Spleen (tissue), 11 donors: ENCODE measurements around the gene CFAP119. TPM values are rescaled to one million over a fixed set of nuclear protein-coding genes. Genes with fewer than 3 reads are reported as not detected.

Source experiments
- DNase-seq: peaks from one replicate; pipeline ENCODE4 v3.0.0-alpha.2; 2020
- H3K27ac ChIP-seq, 8 donors: fragments of 200-600 bp; sonication (generic) in 7 of 8; 1 replicate in 4 of 8; 2 replicates in 4 of 8; pipeline versions ENCODE4 v1.5.0 to v1.8.0; 2016 to 2021; ENCODE audit warnings: inconsistent platforms in 4 of 8, mild to moderate bottlenecking in 4 of 8, moderate library complexity in 1 of 8
- H3K27me3 ChIP-seq, 7 donors: fragments of 200-600 bp; sonication (generic) in 6 of 7; replicated peaks in 1 of 7; 1 replicate in 4 of 7; 2 replicates in 3 of 7; pipeline versions ENCODE4 v1.5.0 to v1.8.0; 2016 to 2021; ENCODE audit warnings: inconsistent platforms in 3 of 7, mild to moderate bottlenecking in 1 of 7
- H3K36me3 ChIP-seq, 6 donors: fragments of 200-600 bp; sonication (generic) in 5 of 6; 1 replicate in 4 of 6; 2 replicates in 2 of 6; pipeline versions ENCODE4 v1.5.0 to v1.8.0; 2016 to 2021; ENCODE audit warnings: inconsistent platforms in 2 of 6
- H3K4me1 ChIP-seq, 6 donors: fragments of 200-600 bp; sonication (generic) in 5 of 6; 1 replicate in 3 of 6; 2 replicates in 3 of 6; pipeline versions ENCODE4 v1.5.0 to v1.8.0; 2016 to 2021; ENCODE audit warnings: inconsistent platforms in 3 of 6
- H3K4me3 ChIP-seq, 8 donors: fragments of 200-600 bp; sonication (generic) in 7 of 8; 1 replicate in 4 of 8; 2 replicates in 4 of 8; pipeline versions ENCODE4 v1.5.0 to v1.8.0; 2016 to 2021; ENCODE audit warnings: inconsistent platforms in 4 of 8, mild to moderate bottlenecking in 4 of 8, moderate library complexity in 2 of 8
- H3K9me3 ChIP-seq, 8 donors: fragments of 200-600 bp; sonication (generic) in 7 of 8; 1 replicate in 4 of 8; 2 replicates in 4 of 8; pipeline versions ENCODE4 v1.5.0 to v1.8.0; 2016 to 2021; ENCODE audit warnings: inconsistent platforms in 4 of 8
- POLR2A ChIP-seq, 3 donors: fragments of 450-650 bp; IDR thresholded peaks; one replicate each; pipeline ENCODE4 v1.5.1; 2017; ENCODE audit warnings: antibody characterized with exemption in 3 of 3, mild to moderate bottlenecking in 1 of 3
- POLR2AphosphoS5 ChIP-seq, 3 donors: sonication (generic); formaldehyde crosslinking; IDR thresholded peaks; one replicate each; pipeline ENCODE4 v1.5.1; 2017; ENCODE audit warnings: antibody characterized with exemption in 3 of 3
- WGBS, 5 donors: extraction: QIAGEN DNeasy Blood & Tissue Kit in 3 of 5; methylation state at CpG; one replicate each; pipeline versions ENCODE4 v1.1.5 to v1.1.7; 2013 to 2018; 5-methylcytosine and 5-hydroxymethylcytosine counted together
- intact Hi-C: fragments of 100-400 bp; cut with DNase I; formaldehyde crosslinking; loops from one replicate; pipeline ENCODE4 v1.15.0; 2023; ENCODE audit warnings: low total_unique reads
- polyA plus RNA-seq, 3 donors: library from polyadenylated mRNA; stranded (reverse); fragments of 200-250 nt; gene quantifications; one replicate each; pipeline ENCODE4 v1.2.1, GENCODE V29; 2013
- total RNA-seq, 7 donors: library from RNA; depleted of rRNA in 3 of 7; stranded (reverse); fragments of >200 nt in 3 of 7; fragmentation: NEBNext Ultra II Directional in 4 of 7; extraction: Animal tissue kit (Norgen Biotek cat#: 25700) in 4 of 7; gene quantifications; one replicate each; pipeline versions ENCODE4 v1.1.0 to v1.2.1, GENCODE V29; 2016 to 2021
- TF ChIP-seq, protein P1 (sequence below), 11 experiments: fragments of 200-600 bp in 7 of 11; fragments of 450-650 bp in 4 of 11; sonication (generic) in 4 of 11; IDR thresholded peaks in 8 of 11; conservative IDR thresholded peaks in 3 of 11; 1 replicate in 7 of 11; 2 replicates in 4 of 11; pipeline versions ENCODE4 v1.4.0 to v1.8.0; 2016 to 2021; ENCODE audit warnings: antibody characterized with exemption in 11 of 11, inconsistent platforms in 4 of 11, mild to moderate bottlenecking in 1 of 11
- donor health status: healthy with polysubstance abuse.
- donor health status: DM: no; HTN: no; CAD: no; lungs with moderate emphysema.
- donor health status: DM: no; HTN: no; CAD: no.
- donor health status: Bipolar disorder and iron deficiency.
- donor health status: healthy.
- donor health status: DM: no; HTN: no; CAD: no.
- donor health status: DM: yes; HTN: yes; CAD: no.

The CFAP119 gene
- total and polyA plus RNA-seq, 10 donors = 3.1 to 15.5 (median 4.5) TPM

DNA sequence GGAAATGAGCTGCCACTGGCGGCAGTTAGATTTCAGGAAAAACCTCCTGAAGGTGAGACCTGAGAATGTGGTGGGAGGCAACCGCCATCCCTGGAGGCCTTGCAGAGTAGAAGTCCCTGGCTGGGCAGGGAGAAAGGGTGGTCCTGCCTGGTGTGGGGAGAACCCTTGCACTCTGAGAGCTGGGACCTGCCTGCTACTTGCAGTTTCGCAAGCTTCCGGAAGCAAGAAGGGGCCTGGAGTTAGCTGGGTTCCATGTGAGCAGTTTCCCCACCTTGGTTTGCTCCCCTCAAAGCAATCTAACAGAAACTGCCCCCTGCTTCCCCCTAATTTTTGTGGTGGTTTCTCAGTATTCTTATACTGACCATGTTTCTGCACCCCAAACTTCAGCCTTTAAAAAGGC lies 18.7 kb upstream of the CFAP119 start:
- Histone ChIP-seq H3K36me3 (peaks cover 0 to 42% (median 24%) of the 10 kb centered on the region in 6 donors), H3K4me3 (no peak overlapping the region), H3K27ac (no peak overlapping the region), H3K27me3 (peaks cover 0 to 15% (median 0%) of the 10 kb centered on the region in 7 donors), H3K4me1 (peaks cover 6 to 51% (median 20%) of the 10 kb centered on the region in 6 donors), H3K9me3 (no peaks in the 10 kb centered on the region)
- DNase-seq = no peak
- WGBS, 5 donors = 45 to 83% (median 55%) methylated on average over 4 of the region's 4 CpGs
- TF ChIP-seq POLR2A (IDR thresholded peaks at IDR 0.05) (no peak), POLR2AphosphoS5 (IDR thresholded peaks at IDR 0.05) (no peak)
- TF ChIP-seq, protein P1, sequence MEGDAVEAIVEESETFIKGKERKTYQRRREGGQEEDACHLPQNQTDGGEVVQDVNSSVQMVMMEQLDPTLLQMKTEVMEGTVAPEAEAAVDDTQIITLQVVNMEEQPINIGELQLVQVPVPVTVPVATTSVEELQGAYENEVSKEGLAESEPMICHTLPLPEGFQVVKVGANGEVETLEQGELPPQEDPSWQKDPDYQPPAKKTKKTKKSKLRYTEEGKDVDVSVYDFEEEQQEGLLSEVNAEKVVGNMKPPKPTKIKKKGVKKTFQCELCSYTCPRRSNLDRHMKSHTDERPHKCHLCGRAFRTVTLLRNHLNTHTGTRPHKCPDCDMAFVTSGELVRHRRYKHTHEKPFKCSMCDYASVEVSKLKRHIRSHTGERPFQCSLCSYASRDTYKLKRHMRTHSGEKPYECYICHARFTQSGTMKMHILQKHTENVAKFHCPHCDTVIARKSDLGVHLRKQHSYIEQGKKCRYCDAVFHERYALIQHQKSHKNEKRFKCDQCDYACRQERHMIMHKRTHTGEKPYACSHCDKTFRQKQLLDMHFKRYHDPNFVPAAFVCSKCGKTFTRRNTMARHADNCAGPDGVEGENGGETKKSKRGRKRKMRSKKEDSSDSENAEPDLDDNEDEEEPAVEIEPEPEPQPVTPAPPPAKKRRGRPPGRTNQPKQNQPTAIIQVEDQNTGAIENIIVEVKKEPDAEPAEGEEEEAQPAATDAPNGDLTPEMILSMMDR (IDR thresholded peaks at IDR 0.05 in 8 of 11, conservative IDR thresholded peaks at IDR 0.05 in 3 of 11) = no peak
- intact Hi-C loops = loop anchor here (10.0 kb wide), 1 partner anchor 64 kb away; no protein-coding TSS in a partner anchor

DNA sequence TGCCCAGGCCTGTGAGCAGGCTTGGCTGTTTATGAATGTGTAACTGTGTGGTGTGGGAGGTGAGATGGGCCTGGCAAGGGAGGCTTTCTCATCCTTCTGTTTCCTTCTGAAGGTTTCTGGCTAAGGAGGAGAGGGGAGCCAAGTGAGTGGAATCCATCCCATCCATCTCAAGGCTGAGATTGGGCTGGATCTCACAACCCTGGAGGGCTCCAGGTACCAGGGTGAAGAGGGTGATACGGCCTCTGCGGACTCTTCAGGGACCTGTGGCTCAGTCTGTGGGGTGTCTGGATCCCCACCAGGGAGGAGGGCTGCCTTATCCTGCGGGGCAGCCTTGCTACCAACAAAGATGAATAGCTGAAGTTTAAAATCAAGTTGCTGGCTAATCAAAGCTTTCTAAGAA lies 18.2 kb upstream of the CFAP119 start:
- intact Hi-C loops = loop anchor here (10.0 kb wide), 1 partner anchor 65 kb away; no protein-coding TSS in a partner anchor
- Histone ChIP-seq H3K4me1 (peaks cover 8 to 51% (median 23%) of the 10 kb centered on the region in 6 donors), H3K4me3 (no peak overlapping the region), H3K36me3 (peaks cover 0 to 42% (median 24%) of the 10 kb centered on the region in 6 donors), H3K27ac (no peak overlapping the region), H3K9me3 (no peaks in the 10 kb centered on the region), H3K27me3 (peaks cover 0 to 16% (median 0%) of the 10 kb centered on the region in 7 donors)
- DNase-seq = no peak
- TF ChIP-seq POLR2A (IDR thresholded peaks at IDR 0.05) (no peak), POLR2AphosphoS5 (IDR thresholded peaks at IDR 0.05) (no peak)
- TF ChIP-seq, protein P1 (IDR thresholded peaks at IDR 0.05 in 8 of 11, conservative IDR thresholded peaks at IDR 0.05 in 3 of 11) = no peak
- 79 to 97% (median 86%) methylated on average over 3 of the region's 3 CpGs for WGBS, 5 donors

DNA sequence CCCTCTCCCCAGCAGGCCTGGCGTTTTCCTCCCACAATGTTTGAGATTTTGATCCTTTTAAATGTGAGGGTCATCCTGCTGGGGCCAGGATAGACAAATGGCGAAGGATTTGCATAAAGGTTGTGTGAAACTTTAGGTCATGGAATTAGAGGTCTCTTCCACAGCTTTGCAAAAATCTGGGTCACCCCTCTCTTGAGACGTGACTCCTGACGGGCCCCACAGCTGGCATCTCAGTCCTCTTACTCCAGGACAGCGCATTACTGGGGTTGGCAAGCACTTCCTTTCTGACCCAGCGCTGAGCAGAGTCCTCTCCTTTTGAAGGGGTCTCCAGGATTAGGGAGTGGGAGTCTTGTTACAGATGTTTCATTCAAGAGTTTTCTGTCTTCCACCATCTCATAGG lies 17.7 kb upstream of the CFAP119 start:
- 72 to 89% (median 79%) methylated on average over 6 of the region's 6 CpGs for WGBS, 5 donors
- TF ChIP-seq POLR2A (IDR thresholded peaks at IDR 0.05) (no peak), POLR2AphosphoS5 (IDR thresholded peaks at IDR 0.05) (no peak)
- TF ChIP-seq, protein P1 (IDR thresholded peaks at IDR 0.05 in 8 of 11, conservative IDR thresholded peaks at IDR 0.05 in 3 of 11) = no peak
- no peak for DNase-seq
- Histone ChIP-seq H3K9me3 (no peaks in the 10 kb centered on the region), H3K4me3 (no peak overlapping the region), H3K27ac (no peak overlapping the region), H3K27me3 (peaks cover 0 to 16% (median 0%) of the 10 kb centered on the region in 7 donors), H3K36me3 (peaks cover 0 to 43% (median 24%) of the 10 kb centered on the region in 6 donors), H3K4me1 (peaks cover 12 to 51% (median 27%) of the 10 kb centered on the region in 6 donors)
- intact Hi-C loops = loop anchor here (10.0 kb wide), 1 partner anchor 55 kb away; no protein-coding TSS in a partner anchor

DNA sequence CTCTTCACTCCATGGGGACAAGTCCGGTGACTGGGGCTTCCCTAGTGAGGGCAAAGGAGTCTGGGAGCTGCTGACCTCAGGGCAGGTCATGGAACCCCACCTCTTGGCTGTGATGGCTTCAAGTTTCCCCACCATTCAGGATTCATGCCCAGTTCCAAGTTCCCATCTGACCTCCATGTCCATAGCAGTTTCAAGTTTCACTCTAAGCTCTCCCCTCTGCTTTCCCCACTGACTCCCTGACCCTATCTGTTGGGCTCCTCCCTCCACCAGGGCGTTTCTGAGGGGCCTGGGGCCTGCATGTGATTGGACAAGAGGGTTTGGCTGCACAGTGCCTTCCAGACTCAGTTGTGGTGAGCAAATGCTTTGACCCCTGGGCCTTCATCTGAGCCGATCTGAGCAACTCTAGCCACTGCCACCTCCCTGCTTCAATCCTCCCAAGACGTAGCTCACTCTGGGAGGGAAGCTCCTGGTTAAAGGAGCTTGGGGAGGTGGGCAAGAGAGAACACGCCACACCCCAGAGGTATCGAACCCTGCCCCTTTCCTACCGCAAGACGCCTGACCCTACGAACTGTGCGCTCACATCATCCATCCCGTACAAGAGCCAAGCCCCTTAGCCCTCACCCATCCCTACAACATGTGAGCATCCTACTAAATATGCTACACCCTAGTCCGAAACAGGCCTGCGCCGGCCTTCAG lies 16.8 kb upstream of the CFAP119 start:
- Histone ChIP-seq H3K27me3 (peaks cover 0 to 16% (median 0%) of the 10 kb centered on the region in 7 donors), H3K9me3 (no peaks in the 10 kb centered on the region)

More for the DNA sequence above, 16.8 kb upstream of the CFAP119 start:
- peaks cover 12 to 55% (median 32%) of the 10 kb centered on the region in 6 donors for H3K4me1 ChIP-seq
- no peak overlapping the region for H3K4me3 ChIP-seq
- TF ChIP-seq, protein P1 (IDR thresholded peaks at IDR 0.05 in 8 of 11, conservative IDR thresholded peaks at IDR 0.05 in 3 of 11) = no peak
- peak in 2 of 3 donors; percentile 9 to 31 for TF ChIP-seq POLR2AphosphoS5 (IDR thresholded peaks at IDR 0.05)
- no peak for TF ChIP-seq POLR2A (IDR thresholded peaks at IDR 0.05)
- intact Hi-C loops = loop anchor here (10.0 kb wide), 1 partner anchor 54 kb away; no protein-coding TSS in a partner anchor
- H3K27ac ChIP-seq = peak overlapping the region in 2 of 8 donors; percentile 1 to 18
- no peak for DNase-seq
- WGBS, 5 donors = 81 to 90% (median 86%) methylated on average over 13 to 14 of the region's 14 CpGs
- peaks cover 0 to 43% (median 31%) of the 10 kb centered on the region in 6 donors for H3K36me3 ChIP-seq
